GM18909 (cell line): ENCODE measurements around the gene KRTAP10-10.
"Not testable (repeated sequence)": the region's sequence is repeated elsewhere in the genome, so short reads cannot be mapped to it uniquely, and the experiment has no call there.

Experiments used
- ATAC-seq: cut with Tn5 transposase; IDR thresholded peaks from one replicate; pipeline ENCODE4 v1.9.1; 2021; ENCODE audit warnings: mild to moderate bottlenecking; ENCODE audit not compliant: unreplicated experiment, poor library complexity

The KRTAP10-10 gene

GRCh38 chr21:44637018-44637850, at the start of gene KRTAP10-10:
Gene KRTAP10-10 (plus strand): TSS chr21:44637356. CDS start chr21:44637418, 62 bp downstream.
- no peak for ATAC-seq

- no peak for ATAC-seq
Observed at GRCh38 chr21:44589094-44589493, 48.1 kb upstream of the KRTAP10-10 start.

GRCh38 chr21:44589586-44590305, 47.4 kb upstream of the KRTAP10-10 start:
- ATAC-seq: no peak

- no peak for ATAC-seq
Observed at GRCh38 chr21:44590311-44590721, 46.8 kb upstream of the KRTAP10-10 start.

- not testable (repeated sequence) for ATAC-seq
Observed at GRCh38 chr21:44590897-44591800, 46.0 kb upstream of the KRTAP10-10 start.

- ATAC-seq: not testable (repeated sequence)
Observed at GRCh38 chr21:44591801-44592130, 45.4 kb upstream of the KRTAP10-10 start.

GRCh38 chr21:44592446-44593311, 44.5 kb upstream of the KRTAP10-10 start, which contains the start of gene KRTAP10-6:
Gene KRTAP10-6 (minus strand): TSS chr21:44592505. CDS start chr21:44592484, 21 bp downstream.
- no peak for ATAC-seq

GRCh38 chr21:44593598-44594405, 43.4 kb upstream of the KRTAP10-10 start:
- ATAC-seq: no peak

GRCh38 chr21:44594406-44594916, 42.7 kb upstream of the KRTAP10-10 start:
- no peak for ATAC-seq

GRCh38 chr21:44595524-44595923, 41.6 kb upstream of the KRTAP10-10 start:
- no peak for ATAC-seq

- ATAC-seq: no peak
Observed at GRCh38 chr21:44596068-44596725, 41.0 kb upstream of the KRTAP10-10 start.

- no peak for ATAC-seq
Observed at GRCh38 chr21:44598061-44598460, 39.1 kb upstream of the KRTAP10-10 start.

GRCh38 chr21:44599264-44600029, 37.7 kb upstream of the KRTAP10-10 start:
- no peak for ATAC-seq

- not testable (repeated sequence) for ATAC-seq
Observed at GRCh38 chr21:44600118-44600978, 36.8 kb upstream of the KRTAP10-10 start, which contains the start of gene KRTAP10-7. Gene KRTAP10-7 (plus strand): TSS chr21:44600597. CDS start chr21:44600622, 25 bp downstream.

GRCh38 chr21:44601091-44601490, 36.1 kb upstream of the KRTAP10-10 start:
- not testable (repeated sequence) for ATAC-seq
